HG02588 (cell line): ENCODE results near the gene RCSD1.

Experiments used
- ATAC-seq: cut with Tn5 transposase; IDR thresholded peaks from one replicate; pipeline ENCODE4 v1.9.1; 2021; ENCODE audit warnings: mild to moderate bottlenecking, moderate library complexity; ENCODE audit not compliant: unreplicated experiment

Gene RCSD1

GRCh38 chr1:167640051-167640450 lies 10.0 kb downstream of the RCSD1 start:
- ATAC-seq = no peak

DNA sequence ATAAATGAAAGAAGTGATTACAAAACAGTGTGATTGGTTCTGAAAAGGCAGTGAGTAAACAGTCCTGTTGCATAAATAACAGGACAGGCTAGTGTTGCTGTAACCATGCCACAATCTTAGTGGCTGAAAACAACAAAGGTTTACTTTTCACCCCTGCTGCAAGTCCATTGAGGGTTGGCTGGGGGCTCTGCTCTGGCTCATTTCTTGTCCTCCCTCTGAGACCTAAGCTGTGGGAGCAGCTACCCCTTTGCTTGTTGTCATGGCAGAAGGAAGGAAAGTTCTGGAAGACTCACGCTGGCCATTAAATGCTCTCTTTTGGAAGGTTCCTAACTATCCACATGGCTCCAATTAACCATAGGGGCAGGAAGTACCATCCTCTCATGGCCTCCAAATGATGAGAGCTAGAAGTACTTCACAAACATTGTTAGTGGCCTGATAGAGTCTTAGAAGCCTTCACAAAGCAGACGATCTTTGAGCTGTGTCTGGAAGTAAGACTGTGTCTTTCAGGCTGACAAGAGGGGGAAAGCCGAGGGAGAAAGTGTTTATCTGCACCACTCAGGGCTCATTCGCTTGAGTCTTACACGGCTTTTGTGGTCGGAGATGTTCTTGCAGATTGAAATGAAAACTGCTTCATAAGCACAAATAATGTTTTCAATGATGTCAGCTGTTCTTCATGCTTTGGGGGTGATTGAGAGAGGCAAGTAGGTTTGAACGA lies 11.9 kb downstream of the RCSD1 start:
- ATAC-seq = no peak

DNA sequence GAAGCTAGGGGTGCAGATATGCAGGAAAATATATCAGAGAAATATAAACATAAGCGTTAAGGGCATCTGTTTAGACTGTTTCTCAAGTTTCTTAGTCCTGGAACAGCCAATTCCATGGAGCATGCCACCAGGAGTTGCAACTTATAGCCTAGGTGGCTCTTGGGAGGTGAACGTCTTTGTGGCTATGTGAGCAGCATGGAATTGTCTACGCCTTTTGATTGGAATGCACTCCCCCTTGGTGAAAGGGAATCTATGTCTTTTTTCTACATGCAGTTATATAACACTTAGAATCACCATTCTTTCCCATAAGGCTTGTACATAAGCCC lies 12.4 kb downstream of the RCSD1 start:
- no peak for ATAC-seq

DNA sequence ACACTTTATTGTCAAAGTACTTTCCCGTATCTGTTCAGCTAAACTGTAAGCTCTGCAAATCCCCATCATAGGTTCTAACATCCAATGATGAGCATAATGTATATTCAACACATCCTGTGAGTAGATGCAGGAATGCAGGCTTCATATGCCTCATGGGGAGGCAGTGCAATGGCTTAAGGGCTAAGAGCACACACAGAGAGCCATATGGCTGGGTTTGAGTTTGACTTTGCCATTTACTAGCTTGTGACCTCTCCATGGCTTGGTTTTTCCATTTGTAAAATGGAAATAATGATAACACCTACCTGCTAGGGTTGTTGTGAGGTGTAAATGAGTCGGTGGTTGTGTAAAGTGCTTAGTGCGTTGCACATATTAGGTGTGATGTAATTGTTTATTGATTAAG lies 13.4 kb downstream of the RCSD1 start:
- no peak for ATAC-seq

GRCh38 chr1:167644551-167644950 lies 14.5 kb downstream of the RCSD1 start:
- ATAC-seq = no peak

- ATAC-seq = no peak
These were observed 15.1 kb downstream of the RCSD1 start for GRCh38 chr1:167645140-167645541.

DNA sequence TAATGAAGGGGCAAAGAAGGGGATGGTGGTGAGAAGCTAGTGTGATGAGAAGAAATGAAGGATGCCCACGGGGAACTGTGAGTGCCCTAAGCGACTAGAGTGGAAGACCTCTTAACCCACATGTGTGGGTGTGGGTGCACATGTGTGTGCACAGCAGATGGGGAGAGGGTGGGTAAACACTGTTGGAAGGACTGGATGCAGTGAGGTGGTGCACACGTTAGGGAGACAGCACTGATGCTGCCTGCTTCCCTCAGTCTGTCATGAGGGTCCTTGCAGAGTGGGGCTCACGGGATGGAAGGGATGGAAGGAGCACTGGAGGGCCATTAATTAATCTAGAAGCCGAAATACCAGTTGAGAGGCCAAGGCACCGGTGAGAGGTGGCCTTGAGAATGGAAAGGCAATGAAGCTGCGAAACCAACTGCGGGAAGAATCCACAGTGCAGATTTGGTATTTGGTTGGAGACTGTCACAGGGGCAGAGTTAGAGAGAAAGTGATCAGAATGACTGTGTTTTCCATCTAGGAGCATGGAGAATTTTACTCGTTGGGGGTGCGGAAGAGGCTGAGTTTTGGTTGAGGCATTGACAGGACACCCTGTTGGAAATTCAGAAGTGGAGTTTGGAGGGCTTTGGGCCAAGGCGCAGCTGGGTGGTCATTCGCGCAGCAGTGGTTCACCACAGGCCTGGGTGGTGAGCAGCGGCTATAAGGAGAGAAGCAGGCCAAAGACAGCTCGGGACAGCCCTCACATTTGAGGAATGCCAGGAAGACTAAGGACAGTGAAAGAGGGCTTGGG lies 15.8 kb downstream of the RCSD1 start:
- ATAC-seq = no peak

DNA sequence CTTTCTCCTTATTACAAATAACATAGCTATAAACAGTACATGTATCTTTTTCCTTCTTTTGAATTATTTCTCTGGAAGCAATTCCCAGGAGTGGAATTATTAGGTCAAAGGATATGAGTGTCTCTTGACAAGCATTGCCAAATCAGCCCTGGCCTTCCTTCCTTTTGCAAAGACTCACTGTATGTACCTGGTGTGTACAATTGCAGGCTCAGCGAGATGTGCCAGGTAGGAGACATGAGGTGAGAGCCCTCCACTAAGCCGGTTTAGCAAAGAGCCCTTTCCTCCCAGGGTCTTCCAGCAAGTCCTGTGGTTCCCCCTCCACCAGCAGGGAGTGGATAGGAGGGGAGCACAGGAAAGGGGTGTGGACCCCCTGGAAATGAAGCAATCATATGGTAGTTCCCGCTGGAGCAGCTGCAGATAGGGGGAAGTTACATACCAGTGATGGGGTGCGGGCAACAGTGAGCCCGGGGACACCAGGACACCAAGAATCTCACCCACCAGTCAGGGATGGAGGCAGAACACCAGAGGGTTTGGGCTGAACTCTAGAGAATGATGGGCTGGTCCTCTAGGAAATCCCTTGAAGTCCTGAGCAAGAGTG lies 18.3 kb downstream of the RCSD1 start:
- no peak for ATAC-seq

DNA sequence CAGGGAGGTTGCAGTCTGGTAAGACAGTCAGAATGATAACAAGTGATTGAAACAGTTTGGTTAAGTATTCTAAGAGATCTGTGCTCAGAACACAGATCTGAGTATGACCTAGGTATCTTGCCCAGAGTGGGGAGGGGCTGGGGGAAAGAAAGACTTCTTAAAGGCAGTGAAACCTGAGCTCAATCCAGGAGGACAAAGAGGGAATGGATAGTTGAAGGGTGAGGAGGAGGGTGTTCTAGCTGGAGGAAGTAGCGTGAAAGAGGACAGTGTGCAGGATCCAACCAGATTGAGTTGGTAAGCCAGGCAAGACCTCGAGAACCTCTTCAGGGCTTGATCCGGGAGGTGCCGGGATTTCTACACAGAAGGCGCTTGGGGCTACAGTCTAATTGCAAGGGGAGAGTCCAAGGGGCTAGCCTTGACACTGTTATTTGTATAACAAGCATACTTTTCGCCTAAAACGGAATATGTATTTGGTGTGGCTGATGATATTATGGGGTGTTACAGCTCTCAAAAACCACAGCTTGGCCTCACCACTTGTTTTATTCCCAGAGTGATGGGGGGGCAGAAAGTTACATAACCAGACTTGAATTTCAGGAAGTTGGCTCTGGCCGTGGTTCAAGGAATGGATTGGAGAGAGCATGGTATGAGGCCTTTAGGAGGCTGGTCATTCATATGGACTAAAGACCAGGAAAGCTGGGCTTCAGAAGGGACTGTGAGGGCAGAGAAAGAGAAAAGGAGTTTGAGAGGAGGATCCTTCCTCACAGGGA lies 19.1 kb downstream of the RCSD1 start:
- no peak for ATAC-seq

DNA sequence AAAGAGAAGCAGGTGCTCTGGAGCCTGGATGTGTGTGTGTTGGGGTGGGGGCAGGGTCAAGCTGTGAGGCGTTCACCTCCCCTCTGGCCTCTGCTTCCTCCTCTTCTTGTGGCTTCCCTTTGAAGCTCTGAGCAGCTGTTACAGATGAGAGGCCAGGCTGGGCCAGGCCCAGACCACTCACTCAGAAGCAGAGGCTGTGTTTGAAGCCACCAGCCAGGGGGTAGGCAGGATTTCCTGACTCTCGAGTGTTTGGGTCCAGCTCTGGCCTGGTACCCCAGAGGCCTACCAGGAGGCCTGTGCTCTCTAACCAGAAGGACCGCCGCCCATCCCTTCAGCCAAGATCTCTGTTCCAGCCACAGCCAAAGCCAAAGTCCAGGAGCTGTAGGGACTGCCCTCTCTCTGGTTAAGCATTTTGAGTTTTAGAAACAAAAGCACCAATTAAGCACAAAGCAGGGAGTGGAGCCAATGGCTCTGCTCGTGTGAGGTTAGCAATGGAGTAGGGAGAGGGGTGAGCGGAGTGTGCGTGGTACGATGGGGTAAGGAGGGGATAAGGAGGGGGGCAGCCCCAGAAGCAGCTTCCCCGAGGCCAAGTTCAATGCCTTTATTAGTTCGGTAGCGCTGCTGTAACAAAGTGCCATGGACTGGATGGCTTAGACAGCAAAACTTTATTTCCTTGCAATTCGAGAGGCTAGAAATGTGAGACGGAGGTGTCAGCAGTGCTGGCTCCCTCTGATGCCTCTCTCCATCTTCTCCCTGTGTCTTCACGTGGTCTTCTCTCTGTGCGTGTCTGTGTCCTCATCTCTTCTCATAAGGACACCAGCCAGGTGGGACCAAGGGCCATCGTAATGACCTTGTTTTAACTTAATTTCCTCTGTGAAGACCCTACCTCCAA lies 20.5 kb downstream of the RCSD1 start:
- no peak for ATAC-seq

GRCh38 chr1:167651161-167651693 lies 21.2 kb downstream of the RCSD1 start:
- no peak for ATAC-seq

DNA sequence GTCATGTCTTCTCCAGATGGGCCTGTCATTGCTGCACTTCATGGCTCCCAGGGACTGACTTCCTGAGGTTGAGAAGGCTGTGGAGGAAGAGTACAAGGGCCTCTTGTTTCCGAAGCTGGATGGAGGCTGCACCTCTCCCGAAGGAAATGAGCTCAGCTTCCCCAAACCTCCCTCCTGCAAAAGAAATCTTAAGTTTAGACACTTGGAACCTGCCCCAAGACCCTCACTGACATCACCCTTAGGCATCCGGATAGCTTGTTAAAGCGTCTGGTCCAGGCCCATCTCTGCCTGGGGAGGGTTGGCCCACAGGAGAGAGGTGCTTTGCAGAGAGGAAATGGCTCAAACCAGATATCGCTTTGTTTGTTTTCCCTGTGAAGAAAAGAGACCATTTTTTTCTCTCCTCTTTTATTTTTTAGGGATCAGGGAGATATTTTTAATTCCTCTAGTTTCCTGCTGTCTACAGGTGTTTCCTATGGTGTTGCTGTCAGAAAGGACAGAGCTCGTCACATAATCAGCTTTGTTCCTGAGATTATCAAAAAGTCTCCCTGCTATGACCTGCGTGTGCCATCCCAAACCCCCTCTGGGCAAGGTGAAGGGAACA lies 25.0 kb downstream of the RCSD1 start:
- no peak for ATAC-seq

DNA sequence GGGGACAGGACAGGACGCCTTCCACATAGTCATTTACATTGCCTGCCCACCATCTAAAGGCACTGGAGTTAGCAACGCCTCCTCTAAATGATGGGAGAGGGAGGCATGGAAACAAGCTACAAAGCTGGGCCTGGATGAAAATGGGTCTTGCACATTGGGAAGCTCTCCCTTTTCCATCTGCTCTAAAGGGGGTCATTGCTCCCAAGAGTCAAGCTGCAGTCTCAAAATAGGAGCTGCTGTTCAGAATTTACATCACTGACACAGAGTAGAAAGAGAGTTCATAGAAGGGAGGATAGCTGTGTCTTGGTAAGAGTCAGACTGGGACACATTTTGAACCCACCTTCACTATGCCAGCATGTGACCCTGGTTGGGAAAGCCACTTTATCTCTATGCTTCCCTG lies 26.6 kb downstream of the RCSD1 start:
- no peak for ATAC-seq

- ATAC-seq = no peak
These were observed 28.7 kb downstream of the RCSD1 start for GRCh38 chr1:167658574-167659328.

- no peak for ATAC-seq
These were observed 29.4 kb downstream of the RCSD1 start for GRCh38 chr1:167659450-167659849.

GRCh38 chr1:167659881-167660280 lies 29.8 kb downstream of the RCSD1 start:
- ATAC-seq = no peak

GRCh38 chr1:167661527-167662426 lies 31.7 kb downstream of the RCSD1 start:
- no peak for ATAC-seq
